Hematopoietic multipotent progenitor cell treated with erythropoietin and hydrocortisone succinate and interleukin-3 and kit ligand, for 6 days (in vitro differentiated cells): ENCODE data around the gene ERCC6L2.

Experiments
- DNase-seq: peaks from one replicate; pipeline ENCODE4 v3.0.0-alpha.2; 2015

The ERCC6L2 gene

DNA sequence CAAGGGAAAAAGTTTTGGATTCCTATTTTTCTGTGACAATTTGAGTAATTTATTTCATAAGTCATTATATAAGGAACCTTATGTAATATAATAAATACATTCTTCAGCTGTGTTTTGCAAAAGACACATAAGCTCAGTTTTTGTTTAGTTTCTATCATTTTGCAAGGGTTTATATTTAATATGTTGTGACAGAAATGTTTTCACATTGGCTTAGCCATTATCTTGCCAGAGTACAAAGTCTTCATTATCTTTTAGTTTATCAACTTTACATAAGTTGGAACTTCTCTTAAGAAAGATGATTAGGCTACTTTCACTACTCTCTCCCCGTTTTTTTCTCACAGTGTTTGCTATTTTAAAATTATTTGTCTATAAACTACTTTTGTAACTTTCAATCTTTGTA, 54.8 kb downstream of the ERCC6L2 start:
- DNase-seq, result no peak

DNA sequence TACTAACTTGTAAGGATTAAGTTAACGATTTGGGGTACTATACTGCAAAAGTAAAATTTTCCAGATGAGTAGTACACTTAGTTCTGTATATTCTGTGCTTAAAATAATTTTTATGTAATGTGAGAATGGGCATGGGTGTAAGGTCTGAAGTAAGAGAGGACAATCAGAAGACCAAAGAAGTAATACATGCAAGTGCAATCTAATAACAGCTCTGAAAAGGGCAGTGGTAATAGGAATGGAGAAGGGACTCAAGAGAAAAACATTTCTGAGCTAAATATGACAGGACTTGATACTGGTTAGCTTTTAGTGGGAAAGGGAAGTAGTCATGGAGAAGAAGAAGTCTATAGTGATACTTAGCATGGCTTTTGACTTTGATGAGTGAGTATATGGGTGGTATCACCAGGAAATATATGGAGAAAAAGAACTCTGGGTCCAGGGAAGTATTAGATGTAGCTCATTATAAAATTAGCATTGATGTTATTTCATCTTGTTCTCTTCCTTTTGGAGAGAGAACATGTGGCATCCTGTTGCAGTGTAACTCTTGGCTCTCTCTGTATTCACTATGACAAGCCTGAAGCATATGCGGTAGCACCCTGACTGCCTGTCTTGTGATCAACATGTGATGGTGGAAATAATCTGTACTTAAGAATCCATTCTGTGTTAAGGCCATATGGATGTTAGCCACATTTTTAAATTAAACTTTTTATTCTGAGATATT, 60.5 kb downstream of the ERCC6L2 start:
- no peak for DNase-seq

DNA sequence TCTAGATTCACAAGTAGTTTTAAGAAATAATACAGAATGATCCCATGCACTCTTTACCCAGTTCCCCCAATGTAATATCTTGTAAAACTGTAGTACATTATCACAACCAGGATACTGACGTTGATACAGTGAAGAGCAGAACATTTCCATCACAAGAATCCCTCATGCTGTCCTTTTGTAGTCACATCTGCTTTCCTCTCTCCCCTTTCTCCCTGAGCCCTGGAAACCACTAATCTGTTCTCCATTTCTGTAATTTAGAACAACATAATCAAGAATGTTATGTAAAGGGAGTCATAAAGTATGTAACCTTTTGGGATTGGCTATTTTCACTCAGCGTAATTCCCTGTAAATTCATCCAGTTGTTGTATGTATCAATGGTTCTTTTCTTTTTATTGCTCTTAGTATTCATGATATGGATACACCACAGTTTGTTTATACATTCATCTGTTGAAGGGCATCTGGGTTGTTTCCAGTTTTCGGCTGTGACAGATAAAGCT, 61.1 kb downstream of the ERCC6L2 start:
- no peak for DNase-seq

- no peak for DNase-seq
Measured at GRCh38 chr9:95937131-95937530, 61.6 kb downstream of the ERCC6L2 start.

DNA sequence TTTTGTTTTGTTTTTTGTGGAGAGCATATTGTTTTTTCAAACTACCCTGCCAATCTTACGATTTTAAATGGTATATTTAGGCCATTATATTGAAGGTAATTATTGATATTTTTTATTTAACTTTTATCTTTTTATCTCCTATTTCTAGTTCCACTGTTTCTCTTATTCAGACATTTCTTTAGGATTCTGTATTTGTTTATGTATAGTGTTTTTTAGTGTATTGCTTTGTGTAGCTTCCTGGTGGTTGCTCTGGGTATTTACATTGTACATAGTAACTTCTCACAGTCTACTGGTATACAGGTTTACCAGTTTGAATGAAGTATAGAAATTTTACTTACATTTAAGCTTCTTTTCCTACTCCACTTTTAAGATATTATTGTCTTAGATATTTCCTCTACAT, 63.2 kb downstream of the ERCC6L2 start:
- DNase-seq, result no peak

- no peak for DNase-seq
Measured at GRCh38 chr9:95939472-95939871, 64.0 kb downstream of the ERCC6L2 start.

DNA sequence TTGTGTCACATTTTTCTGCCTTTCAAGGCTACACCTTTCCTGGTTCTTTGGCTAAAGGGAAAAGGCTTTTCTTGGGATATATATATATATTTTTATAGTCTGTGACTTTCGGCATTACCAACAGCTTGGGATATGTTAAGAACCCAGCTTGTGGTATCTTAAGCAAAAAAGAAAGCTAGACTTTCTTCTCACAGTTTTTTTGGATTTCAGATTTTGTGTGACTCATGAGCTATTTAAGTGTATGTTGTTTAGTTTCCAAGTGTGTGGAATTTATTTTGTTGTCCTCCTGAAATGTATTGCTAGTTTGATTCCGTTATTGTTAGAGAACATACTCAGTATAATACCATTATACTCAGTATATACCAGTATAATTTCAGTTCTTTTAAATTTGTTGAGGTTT, 64.8 kb downstream of the ERCC6L2 start:
- DNase-seq, result no peak

DNA sequence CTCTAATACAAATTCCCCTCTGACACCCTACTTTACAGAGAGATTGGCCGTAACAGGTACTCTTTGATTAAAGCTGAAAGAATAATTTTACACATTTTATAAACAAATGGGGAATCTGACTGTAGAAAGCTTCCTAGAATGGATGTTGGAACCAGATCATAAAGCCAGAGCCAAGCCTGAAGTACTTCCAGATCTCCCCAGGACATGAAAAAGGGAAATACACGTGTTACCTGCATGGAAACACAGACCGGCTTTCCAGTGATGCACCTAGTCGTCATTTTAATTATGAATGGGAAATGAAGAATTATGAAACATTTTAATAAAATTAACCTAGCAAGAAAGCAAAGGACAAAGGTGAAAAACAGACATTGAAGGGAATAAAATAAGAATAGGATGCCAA, 66.5 kb downstream of the ERCC6L2 start:
- no peak for DNase-seq

DNA sequence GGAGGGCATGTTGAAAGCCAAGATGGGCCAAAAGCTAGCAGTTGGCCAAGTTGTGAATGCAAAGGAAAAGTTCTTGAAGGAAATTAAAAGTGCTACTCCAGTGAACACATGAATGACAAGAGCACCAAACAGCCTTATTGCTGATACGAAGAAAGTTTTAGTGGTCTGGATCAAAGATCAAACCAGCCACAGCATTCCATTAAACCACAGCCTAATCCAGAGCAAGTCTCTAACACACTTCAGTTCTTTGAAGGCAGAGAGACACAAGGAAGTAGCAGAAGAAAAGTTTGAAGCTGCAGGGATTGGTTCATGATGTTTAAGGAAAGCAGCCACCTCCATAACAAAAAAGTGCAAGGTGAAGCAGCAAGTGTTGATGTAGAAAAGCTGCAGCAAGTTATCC, 71.6 kb downstream of the ERCC6L2 start:
- no peak for DNase-seq

DNA sequence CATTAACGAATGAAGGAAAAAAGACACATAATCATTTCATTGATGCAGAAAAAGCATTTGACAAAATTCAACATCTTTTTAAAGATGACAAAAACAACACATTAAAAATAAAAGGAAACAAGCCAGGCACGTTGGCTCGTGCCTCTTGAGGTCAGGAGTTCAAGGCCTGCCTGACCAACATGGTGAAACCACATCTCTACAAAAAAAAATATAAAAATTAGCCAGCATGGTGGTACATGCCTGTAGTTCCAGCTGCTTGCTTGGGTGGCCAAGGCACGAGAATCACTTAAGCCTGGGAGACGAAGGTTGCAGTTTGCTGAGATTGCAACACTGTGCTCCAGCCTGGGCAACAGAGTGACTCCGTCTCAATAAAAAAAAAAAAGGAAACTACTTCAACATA, 77.0 kb downstream of the ERCC6L2 start:
- no peak for DNase-seq

DNA sequence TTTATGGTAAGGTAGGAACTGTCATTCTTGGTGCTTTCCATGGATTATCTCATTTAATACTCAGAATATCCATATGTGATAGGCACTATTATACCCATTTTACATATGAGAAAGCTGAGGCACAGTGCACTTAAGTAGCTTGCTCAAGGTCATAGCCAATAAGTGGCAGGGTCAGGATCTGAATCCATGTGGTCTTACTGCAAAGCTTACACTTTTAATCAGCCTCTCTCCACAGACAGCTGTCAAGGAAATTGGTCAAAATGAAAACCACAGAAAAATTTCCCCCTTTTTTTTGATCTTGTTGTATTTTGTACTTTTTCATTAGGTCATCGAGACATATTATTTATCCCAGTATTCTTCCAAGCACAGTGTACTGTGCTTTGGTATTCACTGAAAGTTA, 78.5 kb downstream of the ERCC6L2 start:
- DNase-seq, result no peak

DNA sequence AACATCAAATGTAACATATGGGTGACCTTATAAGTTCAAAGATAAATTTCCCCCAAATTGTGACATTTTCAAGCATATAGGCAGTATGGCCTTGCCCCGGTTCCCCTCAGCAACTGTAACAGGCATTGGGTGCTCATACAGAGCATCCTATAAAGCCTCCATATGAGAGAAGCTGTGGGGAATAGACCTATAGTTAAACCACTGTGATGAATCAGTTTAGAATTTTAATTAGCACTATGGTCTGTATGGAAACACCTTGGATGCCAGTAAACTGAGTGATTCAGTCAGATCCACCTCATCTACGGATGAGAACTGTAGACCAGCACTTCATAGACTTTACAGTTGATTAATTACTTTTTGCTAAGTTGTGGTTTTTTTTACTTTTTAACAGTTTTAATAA, 79.4 kb downstream of the ERCC6L2 start:
- DNase-seq, result no peak

DNA sequence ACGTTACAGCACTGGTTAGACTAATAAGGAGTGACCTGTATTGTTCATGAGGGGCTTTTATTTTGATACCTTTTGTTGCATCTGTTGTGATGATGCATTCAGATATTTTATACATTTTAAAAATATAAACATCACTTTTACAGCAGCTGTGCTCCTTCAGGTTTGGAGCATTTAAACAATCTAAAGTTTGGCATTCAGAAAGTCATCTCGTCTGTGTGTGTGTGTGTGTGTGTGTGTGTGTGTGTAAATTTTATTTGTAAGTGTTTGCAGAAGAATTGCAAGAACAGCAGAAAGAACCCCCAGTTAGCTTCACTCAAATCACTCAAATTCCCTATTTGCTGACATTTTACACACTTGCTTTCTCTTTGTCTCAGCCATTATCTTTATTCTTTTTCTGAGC, 87.4 kb downstream of the ERCC6L2 start:
- no peak for DNase-seq

GRCh38 chr9:95963659-95964058, 88.2 kb downstream of the ERCC6L2 start:
- DNase-seq, result no peak

- DNase-seq, result no peak
Measured at GRCh38 chr9:95966306-95966705, 90.8 kb downstream of the ERCC6L2 start.

DNA sequence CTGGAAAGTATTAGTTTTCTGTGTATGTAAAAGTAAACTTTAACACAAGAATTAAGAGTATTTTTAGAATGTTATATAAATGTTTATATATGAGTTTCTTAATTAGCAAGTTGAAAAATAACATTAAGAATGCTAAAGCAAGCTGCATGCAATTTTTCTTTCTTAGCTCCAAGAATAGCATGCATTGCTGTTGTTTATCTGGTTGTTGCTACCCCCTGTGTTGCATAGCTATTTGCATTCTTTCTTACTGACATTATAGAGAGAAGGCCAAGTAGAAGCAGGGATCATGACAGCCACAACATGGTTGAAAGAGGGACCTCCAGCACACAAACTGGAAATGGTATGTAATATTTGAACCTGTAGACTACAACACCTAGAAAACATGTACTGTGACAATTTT, 94.8 kb downstream of the ERCC6L2 start:
- no peak for DNase-seq

GRCh38 chr9:95971815-95972214, 96.3 kb downstream of the ERCC6L2 start:
- DNase-seq, result no peak

DNA sequence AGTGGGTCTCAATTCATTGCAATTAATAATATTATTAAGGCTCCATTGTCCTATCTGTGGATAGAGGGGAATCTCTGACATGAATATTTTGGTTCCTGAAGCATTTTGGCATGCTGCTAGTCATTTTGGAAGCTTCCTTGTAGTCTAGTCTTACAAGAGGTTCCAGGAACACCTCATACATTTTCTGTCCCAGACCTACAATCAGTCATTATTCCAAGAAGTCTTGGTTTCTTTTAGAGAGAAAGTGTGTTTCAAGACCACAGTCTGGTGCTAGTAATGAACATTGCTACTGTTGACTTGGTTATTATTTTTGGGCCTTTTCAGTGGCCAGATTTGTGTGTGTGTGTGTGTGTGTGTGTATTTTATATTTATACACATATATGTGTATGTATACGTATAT, 98.9 kb downstream of the ERCC6L2 start:
- DNase-seq, result no peak

DNA sequence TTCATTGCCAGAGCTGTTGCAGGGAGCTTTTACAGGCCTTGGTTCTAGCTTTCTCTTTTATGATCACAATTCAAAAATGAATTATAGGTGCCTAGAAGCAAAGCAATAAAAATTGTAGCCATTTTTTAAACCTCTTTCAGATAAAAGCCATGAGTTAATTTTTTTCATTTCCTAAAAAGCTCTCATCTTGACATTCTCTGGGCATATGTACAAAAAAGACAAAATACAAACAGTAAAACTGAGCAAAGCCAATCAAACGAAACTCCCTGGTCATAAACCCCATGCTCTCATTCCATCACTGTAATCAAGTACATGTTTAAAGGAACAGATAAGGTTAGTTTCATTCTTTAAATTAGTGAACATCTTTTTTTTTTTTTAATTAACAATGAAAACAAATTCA, 101.9 kb downstream of the ERCC6L2 start:
- no peak for DNase-seq

DNA sequence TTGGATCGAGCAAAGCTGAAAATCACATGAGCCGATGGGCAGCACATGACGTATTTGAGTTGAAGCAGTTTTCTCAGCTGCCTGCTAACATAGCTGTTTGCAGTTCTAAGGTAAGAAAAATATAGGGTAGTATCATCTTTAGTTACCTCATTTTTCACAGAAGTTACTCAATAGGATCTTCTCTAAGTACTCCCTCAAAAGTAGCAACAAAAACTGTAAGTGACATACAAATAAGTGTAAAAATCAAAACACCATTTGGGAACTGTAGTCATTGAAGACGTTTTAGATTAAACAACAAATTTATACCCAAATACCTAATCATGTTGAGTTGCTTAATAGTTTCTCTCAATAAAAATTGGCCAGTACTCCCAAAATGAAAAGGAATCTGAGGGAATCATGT, 102.6 kb downstream of the ERCC6L2 start:
- DNase-seq, result no peak

DNA sequence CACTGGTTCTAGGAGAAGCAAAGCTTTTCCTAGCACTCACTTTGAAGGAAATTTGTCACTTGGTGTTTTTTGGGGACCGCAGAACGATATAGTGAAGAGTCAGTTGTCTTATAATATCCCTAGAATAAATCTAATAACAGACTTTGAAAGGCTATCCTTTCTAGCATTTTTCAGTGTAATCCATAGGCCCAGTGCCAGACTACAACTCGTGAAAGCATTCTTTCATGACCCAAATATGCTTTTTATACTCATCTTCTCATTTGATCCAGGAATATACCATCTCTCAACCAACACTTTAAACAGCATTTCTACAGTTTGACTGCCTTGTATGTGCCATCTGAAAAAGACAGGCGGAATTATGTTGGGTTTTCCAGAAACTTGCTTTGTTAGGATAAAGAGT, 104.0 kb downstream of the ERCC6L2 start:
- DNase-seq, result no peak

DNA sequence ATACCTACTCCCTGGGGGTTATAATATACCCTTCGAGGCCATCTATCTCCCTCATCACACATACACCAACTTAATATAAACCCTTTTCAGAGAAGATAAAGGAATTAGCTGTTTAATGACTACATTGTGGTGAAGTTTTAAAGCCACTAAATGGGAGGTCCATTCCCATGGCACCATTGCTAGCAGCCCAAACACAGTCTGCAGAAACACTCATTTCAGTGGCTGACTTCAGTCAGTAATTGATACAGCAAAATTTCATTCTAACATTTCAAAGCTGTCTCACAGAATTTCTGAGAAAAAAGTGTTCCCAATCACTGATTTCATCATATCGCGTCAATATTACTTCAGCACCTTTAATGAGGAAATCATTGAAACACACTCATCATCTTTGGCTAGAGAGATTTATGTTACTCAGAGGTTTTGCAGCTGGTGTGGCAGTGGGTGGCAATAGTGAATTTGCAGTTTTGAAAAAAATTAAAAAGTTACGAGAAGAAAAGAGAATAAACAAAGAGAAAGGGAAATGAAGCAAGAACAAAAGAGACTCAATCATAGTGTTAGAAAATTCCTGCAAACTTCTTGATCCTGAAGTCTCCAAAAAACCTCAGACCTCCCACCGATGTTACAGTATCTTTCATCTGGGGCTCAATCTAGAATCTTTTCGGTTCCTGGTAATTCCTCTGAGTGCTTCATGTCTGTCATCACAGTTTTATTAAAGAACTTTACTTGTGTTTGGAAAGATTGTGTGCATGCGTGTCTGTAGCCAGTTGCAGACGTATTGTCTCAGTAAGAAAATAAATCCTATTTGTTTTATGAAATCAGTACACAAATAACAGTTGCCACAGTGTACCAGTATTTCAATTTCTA, 105.0 kb downstream of the ERCC6L2 start:
- peak; percentile 54 for DNase-seq

DNA sequence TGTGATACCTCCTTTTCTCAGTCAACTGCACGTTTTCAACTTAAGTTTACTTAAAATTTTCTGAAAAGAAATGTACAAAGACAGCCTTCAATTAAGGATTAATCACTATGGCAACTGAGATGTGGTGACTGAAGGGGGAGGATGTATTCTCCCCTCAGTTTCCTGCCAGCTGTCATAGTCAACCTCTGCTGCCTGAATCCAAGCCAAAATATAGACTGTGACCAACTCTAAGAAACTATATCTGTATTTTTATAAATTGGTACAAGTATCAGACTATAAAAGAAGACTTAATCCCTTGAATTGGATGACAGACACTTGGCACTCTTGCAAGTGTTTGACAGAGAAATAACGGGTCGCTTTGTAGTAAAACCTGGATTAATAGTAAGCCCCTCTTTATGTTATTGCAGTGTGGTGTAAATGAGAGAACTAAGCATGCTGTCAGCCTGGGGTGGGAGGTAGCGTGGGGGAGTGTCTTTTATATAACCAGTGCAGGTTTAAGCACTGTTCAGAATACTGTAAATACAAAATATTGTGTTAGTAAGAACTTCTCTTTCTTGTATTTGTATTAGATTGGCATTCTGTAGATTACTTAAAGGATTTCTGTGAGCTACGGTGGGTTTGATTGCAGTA, 106.4 kb downstream of the ERCC6L2 start:
- DNase-seq, result peak; percentile 18
